ENCODE measurements around the gene NAGS.

The NAGS gene

GRCh38 chr17:44014437-44015172, 10.2 kb downstream of the NAGS start, which contains the start of gene TMEM101 (continued):
- TF ChIP-seq ZSCAN30 (tag by site-specific recombination; IDR thresholded peaks at IDR 0.05) (peak; percentile 99), ZNF544 (tag by site-specific recombination; IDR thresholded peaks at IDR 0.05) (no peak), ZNF174 (tag by site-specific recombination; IDR thresholded peaks at IDR 0.05) (no peak), ZNF660 (tag by site-specific recombination; IDR thresholded peaks at IDR 0.05) (peak; percentile 99), ZNF335 (tag by site-specific recombination; conservative IDR thresholded peaks at IDR 0.05) (peak; percentile 97), ZNF701 (tag by site-specific recombination; IDR thresholded peaks at IDR 0.05) (no peak), GLI4 (tag by site-specific recombination; IDR thresholded peaks at IDR 0.05) (peak; percentile 79; the same call in 1 of the 2 replicates), ZNF560 (tag by site-specific recombination; IDR thresholded peaks at IDR 0.05; ENCODE audit: borderline replicate concordance) (no peak), ZIC2 (tag by site-specific recombination; IDR thresholded peaks at IDR 0.05) (no peak; the same call in 1 of the 2 replicates), ZNF426 (tag by site-specific recombination; IDR thresholded peaks at IDR 0.05) (no peak), ZNF394 (tag by site-specific recombination; IDR thresholded peaks at IDR 0.05; ENCODE audit: borderline replicate concordance) (peak; percentile 99), ZNF639 (tag by site-specific recombination; IDR thresholded peaks at IDR 0.05) (peak; percentile 97), ZNF202 (tag by site-specific recombination; IDR thresholded peaks at IDR 0.05; ENCODE audit: borderline replicate concordance) (no peak), ZNF768 (tag by site-specific recombination; IDR thresholded peaks at IDR 0.05) (no peak)
- TF ChIP-seq, protein P1, sequence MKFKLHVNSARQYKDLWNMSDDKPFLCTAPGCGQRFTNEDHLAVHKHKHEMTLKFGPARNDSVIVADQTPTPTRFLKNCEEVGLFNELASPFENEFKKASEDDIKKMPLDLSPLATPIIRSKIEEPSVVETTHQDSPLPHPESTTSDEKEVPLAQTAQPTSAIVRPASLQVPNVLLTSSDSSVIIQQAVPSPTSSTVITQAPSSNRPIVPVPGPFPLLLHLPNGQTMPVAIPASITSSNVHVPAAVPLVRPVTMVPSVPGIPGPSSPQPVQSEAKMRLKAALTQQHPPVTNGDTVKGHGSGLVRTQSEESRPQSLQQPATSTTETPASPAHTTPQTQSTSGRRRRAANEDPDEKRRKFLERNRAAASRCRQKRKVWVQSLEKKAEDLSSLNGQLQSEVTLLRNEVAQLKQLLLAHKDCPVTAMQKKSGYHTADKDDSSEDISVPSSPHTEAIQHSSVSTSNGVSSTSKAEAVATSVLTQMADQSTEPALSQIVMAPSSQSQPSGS (tag by site-specific recombination; IDR thresholded peaks at IDR 0.05; ENCODE audit: low read depth), result no peak
- TF ChIP-seq, protein P2, sequence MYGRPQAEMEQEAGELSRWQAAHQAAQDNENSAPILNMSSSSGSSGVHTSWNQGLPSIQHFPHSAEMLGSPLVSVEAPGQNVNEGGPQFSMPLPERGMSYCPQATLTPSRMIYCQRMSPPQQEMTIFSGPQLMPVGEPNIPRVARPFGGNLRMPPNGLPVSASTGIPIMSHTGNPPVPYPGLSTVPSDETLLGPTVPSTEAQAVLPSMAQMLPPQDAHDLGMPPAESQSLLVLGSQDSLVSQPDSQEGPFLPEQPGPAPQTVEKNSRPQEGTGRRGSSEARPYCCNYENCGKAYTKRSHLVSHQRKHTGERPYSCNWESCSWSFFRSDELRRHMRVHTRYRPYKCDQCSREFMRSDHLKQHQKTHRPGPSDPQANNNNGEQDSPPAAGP (tag by site-specific recombination; IDR thresholded peaks at IDR 0.05), result peak; percentile 98
- TF ChIP-seq, protein P3, sequence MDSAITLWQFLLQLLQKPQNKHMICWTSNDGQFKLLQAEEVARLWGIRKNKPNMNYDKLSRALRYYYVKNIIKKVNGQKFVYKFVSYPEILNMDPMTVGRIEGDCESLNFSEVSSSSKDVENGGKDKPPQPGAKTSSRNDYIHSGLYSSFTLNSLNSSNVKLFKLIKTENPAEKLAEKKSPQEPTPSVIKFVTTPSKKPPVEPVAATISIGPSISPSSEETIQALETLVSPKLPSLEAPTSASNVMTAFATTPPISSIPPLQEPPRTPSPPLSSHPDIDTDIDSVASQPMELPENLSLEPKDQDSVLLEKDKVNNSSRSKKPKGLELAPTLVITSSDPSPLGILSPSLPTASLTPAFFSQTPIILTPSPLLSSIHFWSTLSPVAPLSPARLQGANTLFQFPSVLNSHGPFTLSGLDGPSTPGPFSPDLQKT (IDR thresholded peaks at IDR 0.05; ENCODE audit: borderline replicate concordance, low read depth, low read length), result peak; percentile 31; the same call in 1 of the 2 replicates
- TF ChIP-seq, protein P4, sequence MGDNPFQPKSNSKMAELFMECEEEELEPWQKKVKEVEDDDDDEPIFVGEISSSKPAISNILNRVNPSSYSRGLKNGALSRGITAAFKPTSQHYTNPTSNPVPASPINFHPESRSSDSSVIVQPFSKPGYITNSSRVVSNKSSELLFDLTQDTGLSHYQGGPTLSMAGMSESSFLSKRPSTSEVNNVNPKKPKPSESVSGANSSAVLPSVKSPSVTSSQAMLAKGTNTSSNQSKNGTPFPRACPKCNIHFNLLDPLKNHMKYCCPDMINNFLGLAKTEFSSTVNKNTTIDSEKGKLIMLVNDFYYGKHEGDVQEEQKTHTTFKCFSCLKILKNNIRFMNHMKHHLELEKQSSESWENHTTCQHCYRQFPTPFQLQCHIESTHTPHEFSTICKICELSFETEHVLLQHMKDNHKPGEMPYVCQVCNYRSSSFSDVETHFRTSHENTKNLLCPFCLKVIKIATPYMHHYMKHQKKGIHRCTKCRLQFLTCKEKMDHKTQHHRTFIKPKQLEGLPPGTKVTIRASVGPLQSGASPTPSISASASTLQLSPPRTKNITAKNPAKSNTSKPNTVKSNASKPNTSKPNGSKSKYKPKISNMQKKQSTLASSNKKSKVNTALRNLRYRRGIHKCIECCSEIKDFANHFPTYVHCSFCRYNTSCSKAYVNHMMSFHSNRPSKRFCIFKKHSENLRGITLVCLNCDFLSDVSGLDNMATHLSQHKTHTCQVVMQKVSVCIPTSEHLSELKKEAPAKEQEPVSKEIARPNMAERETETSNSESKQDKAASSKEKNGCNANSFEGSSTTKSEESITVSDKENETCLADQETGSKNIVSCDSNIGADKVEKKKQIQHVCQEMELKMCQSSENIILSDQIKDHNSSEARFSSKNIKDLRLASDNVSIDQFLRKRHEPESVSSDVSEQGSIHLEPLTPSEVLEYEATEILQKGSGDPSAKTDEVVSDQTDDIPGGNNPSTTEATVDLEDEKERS (tag by site-specific recombination; IDR thresholded peaks at IDR 0.05), result peak; percentile 91

Data from HEK293 (cell line).